Parathyroid adenoma (tissue), 2 donors: ENCODE results near the gene DIAPH2.

Experiments used
- H2AFZ ChIP-seq: fragments of 300-600 bp; sonication (generic); one replicate; pipeline ENCODE4 v1.7.0; 2017; ENCODE audit warnings: antibody characterized with exemption, mild to moderate bottlenecking
- H3K27ac ChIP-seq: fragments of 300-600 bp; sonication (generic); one replicate; pipeline ENCODE4 v1.7.0; 2017
- H3K27me3 ChIP-seq: fragments of 300-600 bp; sonication (generic); one replicate; pipeline ENCODE4 v1.7.0; 2017; ENCODE audit warnings: low read length; ENCODE audit not compliant: control insufficient read depth, insufficient read depth
- H3K36me3 ChIP-seq: fragments of 300-600 bp; sonication (generic); one replicate; pipeline ENCODE4 v1.7.0; 2017; ENCODE audit warnings: low read length; ENCODE audit not compliant: control insufficient read depth, insufficient read depth
- H3K4me1 ChIP-seq: fragments of 300-600 bp; sonication (generic); one replicate; pipeline ENCODE4 v1.7.0; 2017; ENCODE audit warnings: control low read depth
- H3K4me2 ChIP-seq: fragments of 300-600 bp; sonication (generic); one replicate; pipeline ENCODE4 v1.7.0; 2017; ENCODE audit warnings: low read length
- H3K4me3 ChIP-seq: fragments of 300-600 bp; sonication (generic); one replicate; pipeline ENCODE4 v1.7.0; 2017; ENCODE audit warnings: low read depth, low read length
- H3K79me2 ChIP-seq: fragments of 300-600 bp; sonication (generic); one replicate; pipeline ENCODE4 v1.7.0; 2017; ENCODE audit warnings: control low read depth
- H3K9ac ChIP-seq: fragments of 300-600 bp; sonication (generic); one replicate; pipeline ENCODE4 v1.7.0; 2017; ENCODE audit warnings: mild to moderate bottlenecking
- H3K9me3 ChIP-seq: fragments of 300-600 bp; sonication (generic); one replicate; pipeline ENCODE4 v1.7.0; 2017; ENCODE audit warnings: low read length; ENCODE audit not compliant: control insufficient read depth
- TF ChIP-seq, protein P1 (sequence below): fragments of 300-600 bp; sonication (generic); IDR thresholded peaks from one replicate; pipeline ENCODE4 v1.7.0; 2017; ENCODE audit warnings: antibody characterized with exemption, mild to moderate bottlenecking
- donor health status: primary hyperparathyroidism.

The DIAPH2 gene

DNA sequence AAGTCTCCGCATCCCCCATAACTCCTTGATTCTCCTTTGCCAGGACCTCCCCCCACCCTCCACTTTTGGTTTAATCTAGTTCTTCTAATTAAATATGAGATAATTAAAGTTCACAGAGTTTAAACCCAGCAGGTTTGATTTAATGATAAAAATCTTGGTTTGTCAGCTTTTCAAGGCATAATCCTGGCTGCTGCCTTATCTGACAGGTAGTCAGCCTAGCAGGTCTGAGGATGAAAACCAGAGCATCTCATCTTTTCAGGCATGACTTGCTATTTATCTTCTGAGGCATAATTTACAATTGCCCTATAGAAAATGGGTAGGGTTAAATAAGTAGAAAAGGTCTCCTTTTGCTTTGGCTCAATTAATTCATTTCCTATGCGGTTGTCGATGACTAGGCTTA is 790.3 kb downstream of the DIAPH2 start:
- H2AFZ ChIP-seq: no peak overlapping the region
- H3K27ac ChIP-seq: no peak overlapping the region
- no peak overlapping the region for H3K4me3 ChIP-seq
- H3K27me3 ChIP-seq: no peaks in the 10 kb centered on the region
- H3K79me2 ChIP-seq: no peaks in the 10 kb centered on the region
- TF ChIP-seq, protein P1, sequence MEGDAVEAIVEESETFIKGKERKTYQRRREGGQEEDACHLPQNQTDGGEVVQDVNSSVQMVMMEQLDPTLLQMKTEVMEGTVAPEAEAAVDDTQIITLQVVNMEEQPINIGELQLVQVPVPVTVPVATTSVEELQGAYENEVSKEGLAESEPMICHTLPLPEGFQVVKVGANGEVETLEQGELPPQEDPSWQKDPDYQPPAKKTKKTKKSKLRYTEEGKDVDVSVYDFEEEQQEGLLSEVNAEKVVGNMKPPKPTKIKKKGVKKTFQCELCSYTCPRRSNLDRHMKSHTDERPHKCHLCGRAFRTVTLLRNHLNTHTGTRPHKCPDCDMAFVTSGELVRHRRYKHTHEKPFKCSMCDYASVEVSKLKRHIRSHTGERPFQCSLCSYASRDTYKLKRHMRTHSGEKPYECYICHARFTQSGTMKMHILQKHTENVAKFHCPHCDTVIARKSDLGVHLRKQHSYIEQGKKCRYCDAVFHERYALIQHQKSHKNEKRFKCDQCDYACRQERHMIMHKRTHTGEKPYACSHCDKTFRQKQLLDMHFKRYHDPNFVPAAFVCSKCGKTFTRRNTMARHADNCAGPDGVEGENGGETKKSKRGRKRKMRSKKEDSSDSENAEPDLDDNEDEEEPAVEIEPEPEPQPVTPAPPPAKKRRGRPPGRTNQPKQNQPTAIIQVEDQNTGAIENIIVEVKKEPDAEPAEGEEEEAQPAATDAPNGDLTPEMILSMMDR: no peak
- peaks cover 10% of the 10 kb centered on the region for H3K4me1 ChIP-seq
- H3K9ac ChIP-seq: no peak overlapping the region
- H3K36me3 ChIP-seq: no peaks in the 10 kb centered on the region
- no peaks in the 10 kb centered on the region for H3K9me3 ChIP-seq
- peak overlapping the region; percentile 22 for H3K4me2 ChIP-seq

DNA sequence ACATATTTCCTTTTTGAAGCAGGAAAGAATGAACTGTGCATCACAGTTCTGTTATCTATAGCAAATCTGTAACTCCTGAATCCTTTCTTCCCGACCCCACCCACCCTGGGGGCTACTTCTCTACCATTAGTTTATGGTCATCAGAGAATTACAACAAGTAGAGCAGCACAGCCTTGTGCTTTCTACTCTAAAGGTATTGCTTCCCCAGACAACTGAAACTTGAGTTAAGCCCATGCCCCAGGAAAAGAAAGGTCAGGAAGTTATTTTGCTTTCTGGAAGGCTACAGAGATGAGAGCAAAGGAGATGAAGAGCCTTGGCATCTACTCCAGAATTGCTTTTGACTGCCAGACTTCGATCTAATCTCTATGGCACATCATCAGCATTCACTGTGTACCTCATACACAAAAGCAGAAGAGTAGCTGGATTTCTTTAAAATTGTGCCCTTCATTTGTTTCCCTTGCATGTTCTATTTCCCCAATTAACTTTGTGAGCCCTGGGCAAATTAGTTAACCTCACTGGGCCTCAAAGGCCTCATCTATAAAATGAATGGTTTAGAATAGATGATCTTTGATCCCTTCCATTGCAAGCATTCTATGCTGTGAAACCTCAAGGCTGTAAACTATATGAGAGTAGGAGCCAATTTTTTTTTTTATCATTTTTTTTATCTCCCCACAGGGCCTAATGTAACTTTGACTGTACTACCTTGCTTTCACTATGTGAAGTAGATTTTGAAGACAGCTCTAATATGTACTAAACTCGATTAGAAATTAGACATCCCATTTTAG is 794.7 kb downstream of the DIAPH2 start:
- H2AFZ ChIP-seq: no peak overlapping the region
- H3K4me1 ChIP-seq: peaks cover 19% of the 10 kb centered on the region
- no peaks in the 10 kb centered on the region for H3K27me3 ChIP-seq
- H3K9ac ChIP-seq: no peak overlapping the region
- H3K36me3 ChIP-seq: no peaks in the 10 kb centered on the region
- H3K9me3 ChIP-seq: no peaks in the 10 kb centered on the region
- no peak overlapping the region for H3K4me3 ChIP-seq
- peak overlapping the region; percentile 39 for H3K27ac ChIP-seq
- no peaks in the 10 kb centered on the region for H3K79me2 ChIP-seq
- TF ChIP-seq, protein P1: no peak
- H3K4me2 ChIP-seq: no peak overlapping the region

DNA sequence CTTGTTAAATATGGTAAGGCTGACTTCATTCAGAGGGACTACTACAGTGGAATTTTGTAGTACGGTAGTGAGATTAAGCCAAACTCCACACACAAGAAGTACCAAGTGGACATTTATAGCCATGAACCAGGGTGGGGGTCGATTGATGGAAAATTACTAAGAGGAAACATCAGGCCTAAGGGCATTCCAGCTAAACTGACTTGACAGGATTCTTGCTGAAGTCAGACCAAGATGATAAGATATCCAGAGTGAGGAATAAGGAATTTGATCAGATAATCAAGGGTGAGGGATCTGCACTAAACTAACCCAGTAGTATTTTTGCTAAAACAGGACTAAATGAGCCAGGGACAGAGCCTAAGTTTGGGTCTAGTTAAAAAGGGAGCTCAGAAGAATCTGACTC is 796.6 kb downstream of the DIAPH2 start:
- H3K27ac ChIP-seq: peak overlapping the region; percentile 33
- no peaks in the 10 kb centered on the region for H3K9me3 ChIP-seq
- no peak overlapping the region for H2AFZ ChIP-seq
- peak overlapping the region; percentile 13 for H3K4me2 ChIP-seq
- H3K4me3 ChIP-seq: no peak overlapping the region
- H3K79me2 ChIP-seq: no peaks in the 10 kb centered on the region
- H3K4me1 ChIP-seq: peaks cover 15% of the 10 kb centered on the region
- TF ChIP-seq, protein P1: no peak
- no peaks in the 10 kb centered on the region for H3K27me3 ChIP-seq
- no peak overlapping the region for H3K9ac ChIP-seq
- H3K36me3 ChIP-seq: no peaks in the 10 kb centered on the region

DNA sequence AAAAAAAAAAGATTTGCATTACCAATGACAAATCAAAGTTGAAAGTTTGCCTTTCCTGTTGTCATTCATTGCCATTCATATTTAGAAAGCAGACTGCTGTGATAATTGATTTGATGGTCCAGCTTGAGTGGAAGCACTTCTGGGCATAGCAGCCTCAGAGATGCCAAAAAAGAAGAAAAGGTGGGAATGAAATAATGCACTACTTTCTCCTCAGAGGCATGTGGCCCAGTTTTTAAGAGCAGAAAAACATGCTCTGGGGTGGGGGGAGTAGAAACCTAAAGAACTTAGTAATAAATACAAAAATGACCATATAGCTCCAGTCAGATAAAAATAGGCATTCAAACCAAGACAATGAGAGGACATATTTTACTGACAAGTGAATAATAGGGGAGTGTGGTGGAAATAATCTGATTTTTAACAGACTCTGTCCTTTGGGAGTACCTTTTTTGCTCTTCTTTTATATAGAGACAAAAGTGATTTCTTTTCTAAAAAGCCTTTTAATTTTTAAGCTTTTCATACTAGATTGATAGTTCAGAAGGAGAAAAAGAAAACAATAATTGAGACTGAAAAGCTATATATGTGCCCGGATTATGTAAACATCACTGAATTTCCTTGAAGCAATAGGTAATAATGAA is 798.1 kb downstream of the DIAPH2 start:
- Histone ChIP-seq H3K4me1 (peaks cover 15% of the 10 kb centered on the region), H3K9me3 (no peaks in the 10 kb centered on the region), H3K4me2 (no peak overlapping the region), H3K9ac (no peak overlapping the region), H2AFZ (no peak overlapping the region), H3K4me3 (no peak overlapping the region), H3K36me3 (no peaks in the 10 kb centered on the region), H3K79me2 (no peaks in the 10 kb centered on the region), H3K27me3 (no peaks in the 10 kb centered on the region), H3K27ac (no peak overlapping the region)
- TF ChIP-seq, protein P1: no peak
